CD4-positive, alpha-beta T cell treated with Interleukin-6 at 100 ng/mL for 8 hours (primary cell): ENCODE data around the gene ROCK2.
A peak's percentile ranks its signal among the peaks of the same experiment; 100 is the strongest.
"Not testable (repeated sequence)": the region's sequence is repeated elsewhere in the genome, so short reads cannot be mapped to it uniquely, and the experiment has no call there.

Experiments
- DNase-seq: peaks from one replicate; pipeline ENCODE4 v3.0.0-alpha.2; 2020; ENCODE audit warnings: mixed read lengths, low spot score

ROCK2 gene

DNA sequence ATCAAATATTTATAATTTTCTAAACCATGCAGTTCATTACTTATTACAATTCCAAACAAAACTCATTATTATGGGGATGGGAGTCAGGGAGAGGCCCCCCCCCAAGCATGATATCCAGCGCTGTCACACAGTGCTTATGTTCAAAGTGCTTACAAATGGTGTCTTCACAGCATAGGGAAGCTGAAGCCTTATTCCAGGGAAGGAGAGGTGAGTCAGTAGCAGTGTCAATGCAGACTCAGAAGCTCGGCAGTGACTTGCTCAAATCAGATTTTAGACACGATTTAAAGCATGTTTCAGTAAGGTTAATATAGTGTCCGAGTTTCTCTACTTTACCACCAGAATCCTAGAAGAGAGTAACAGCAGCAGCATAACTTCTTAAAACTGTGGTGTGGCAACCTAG is 164.5 kb downstream of the ROCK2 start:
- no peak for DNase-seq

DNA sequence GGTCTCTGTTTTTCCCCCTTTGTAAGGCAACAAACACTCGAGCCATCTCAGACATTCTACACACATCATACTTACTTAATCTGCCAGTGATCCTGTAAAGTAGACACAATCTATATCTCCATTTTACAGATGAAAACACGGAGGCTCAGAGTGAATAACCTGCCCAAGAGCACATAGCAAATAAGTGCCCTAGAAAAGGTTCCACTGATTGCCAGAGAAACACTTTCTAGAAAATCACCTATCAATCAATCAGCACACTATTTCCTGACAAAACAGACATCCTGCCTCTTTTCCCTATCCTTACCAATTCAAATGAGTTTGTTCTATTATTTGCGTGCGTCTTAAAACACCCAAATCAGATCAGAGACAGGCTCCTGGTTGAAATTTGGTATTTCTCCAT is 165.2 kb downstream of the ROCK2 start:
- DNase-seq: no peak

DNA sequence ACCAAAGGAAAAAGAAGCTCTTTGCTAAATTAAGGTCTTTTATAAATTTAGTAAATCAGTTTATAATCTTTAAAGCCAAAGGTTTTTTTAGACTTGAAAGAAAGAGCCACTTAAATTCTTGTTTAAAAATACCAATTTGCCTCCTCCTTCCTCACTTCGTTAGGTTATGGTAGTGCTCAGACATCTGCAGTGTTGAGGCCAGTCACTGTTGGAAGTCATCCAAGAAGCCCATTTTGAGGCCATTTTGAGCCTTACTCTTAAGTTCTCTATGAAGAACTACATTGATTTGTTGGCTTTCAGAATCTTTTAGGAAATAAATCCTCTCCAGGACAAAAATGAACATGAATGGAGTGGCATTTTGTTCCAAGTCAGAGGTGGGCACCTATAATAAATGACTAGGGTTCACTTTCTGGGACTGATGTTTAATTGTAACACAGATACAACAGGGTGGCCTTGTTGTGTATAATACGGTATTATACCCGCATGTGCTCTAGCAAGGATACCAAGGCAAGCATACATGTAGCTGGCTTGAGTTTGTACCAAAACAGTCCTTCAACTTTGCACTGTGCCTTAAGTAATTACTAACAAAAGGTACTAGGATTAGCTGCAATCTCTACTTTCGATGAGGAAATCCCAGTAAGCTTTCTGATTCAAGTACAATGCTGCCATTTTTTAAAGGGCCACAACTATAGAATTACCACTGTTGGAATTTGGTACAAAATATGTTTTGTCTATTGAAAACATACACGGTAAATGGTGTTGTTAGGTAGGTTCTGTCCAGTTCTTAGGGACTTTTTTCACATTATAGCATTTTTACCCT is 166.4 kb downstream of the ROCK2 start:
- DNase-seq: no peak

GRCh38 chr2:11175293-11175795 is 169.1 kb downstream of the ROCK2 start:
- no peak for DNase-seq

DNA sequence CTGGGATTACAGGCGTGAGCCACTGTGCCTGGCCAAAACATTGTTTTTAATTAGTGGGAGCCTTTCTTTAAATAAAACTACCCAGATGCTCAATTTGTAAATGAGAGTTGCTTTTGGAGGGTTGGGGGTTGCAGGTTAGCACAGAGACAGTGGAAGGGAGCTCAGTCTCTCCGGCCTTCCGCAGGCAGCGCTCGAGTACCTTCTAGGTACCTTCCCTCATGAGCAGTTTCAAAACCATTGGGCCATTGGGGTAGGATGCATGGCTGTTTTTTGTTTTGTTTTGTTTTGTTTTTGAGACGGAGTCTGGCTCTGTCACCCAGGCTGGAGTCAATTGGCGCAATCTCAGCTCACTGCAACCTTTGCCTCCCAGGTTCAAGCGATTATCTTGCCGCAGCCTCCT is 170.2 kb downstream of the ROCK2 start:
- DNase-seq: no peak

- DNase-seq: no peak
Observed at GRCh38 chr2:11169333-11169732, 175.1 kb downstream of the ROCK2 start.

GRCh38 chr2:11168488-11168887 is 175.9 kb downstream of the ROCK2 start:
- DNase-seq: no peak

- no peak for DNase-seq
Observed at GRCh38 chr2:11166476-11166875, 178.0 kb downstream of the ROCK2 start.

- not testable (repeated sequence) for DNase-seq
Observed at GRCh38 chr2:11165046-11165445, 179.4 kb downstream of the ROCK2 start.

DNA sequence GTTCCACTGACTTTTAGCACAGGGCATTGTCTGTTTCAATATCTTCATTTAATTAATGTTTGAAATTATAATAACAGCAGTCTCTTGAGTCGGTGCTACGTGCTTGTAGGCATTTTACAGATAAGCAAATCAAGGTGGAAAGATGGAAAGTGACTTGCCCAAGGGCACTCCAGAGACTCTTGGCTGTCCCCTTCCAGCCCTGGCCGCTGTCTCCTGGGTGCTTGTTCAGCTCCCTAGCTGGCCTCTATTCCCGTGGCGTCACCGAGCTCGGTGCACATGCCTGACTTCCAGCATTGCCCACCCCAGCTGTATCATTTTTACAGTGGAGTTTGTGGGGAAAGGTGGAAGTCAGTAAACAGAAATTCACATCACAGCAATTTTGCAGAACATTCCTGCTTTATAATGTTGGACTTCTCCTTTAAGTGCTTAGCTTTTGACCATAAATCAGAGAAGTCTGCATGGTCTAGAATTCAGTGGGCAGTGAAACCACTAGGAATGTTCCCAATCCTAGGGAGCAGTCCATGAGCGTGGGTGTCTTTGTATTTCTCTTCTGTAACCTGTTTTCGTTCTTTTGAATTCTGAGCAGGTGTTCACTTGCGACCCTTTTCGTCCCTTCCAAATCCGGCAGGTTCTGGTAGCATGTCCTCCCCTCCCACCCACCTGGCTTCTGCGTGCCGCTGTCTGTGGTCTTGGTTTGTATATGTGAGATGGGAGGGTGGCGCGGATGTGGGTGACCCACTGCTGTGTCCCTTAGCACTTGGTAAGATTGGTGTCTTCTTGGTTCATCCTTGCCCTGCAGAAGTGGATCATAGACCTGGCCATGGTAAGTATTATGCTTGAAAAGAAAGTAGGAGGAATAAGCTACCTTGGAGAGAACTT is 180.8 kb downstream of the ROCK2 start:
- DNase-seq: no peak

- DNase-seq: no peak
Observed at GRCh38 chr2:11161747-11162146, 182.7 kb downstream of the ROCK2 start.

DNA sequence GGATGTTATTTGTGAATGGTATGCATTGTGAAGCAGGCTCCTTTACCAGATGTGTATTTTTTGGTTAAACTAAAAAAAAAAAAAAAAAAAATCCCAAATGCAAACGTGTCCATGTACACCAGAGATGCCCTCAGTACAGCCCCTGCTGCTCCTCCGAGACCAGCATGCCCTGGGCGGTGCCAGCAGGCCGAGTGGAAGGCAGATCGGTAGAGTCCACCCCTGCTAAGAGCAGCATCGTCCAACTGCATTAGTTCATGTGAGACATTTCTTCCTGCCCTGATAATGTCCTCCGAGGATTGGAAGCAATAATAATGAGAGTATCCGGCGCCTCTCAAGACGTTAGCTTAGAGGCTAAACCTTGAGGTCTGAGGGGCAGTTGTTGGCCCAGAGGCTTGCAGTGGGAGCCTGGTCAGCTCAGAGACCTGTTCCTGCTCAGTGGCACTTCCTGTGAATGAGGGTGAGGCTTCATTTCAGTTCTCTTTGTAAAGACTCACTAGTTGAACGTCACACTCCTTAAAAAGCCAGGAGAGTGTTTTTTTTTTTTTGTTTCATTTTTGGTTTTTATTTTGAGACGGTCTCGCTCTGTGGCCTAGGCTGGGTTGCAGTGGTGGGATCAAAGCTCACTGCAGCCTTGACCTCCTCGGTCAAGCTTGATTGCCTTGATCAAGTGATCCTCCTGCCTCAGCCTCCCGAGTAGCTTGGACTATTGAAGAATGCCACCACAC is 183.5 kb downstream of the ROCK2 start:
- DNase-seq: no peak

DNA sequence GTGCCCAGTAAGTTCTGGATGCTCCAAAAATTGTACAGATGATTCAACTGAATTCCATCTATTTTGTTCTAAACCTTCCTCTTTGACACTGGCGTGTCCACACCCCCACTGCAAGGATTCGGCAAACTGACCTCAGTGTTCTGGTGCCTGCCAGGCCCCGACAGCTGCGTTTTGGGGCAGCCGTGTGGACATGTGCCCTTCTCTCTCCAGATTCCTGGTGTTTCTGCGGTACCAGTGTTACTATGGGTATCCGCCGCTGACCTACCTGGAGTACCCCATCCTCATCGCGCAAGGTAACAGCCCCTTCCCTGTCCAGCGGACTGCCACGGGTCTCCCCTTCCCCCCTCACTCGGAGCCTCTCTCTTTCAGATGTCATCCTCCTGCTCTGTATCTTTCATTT is 184.2 kb downstream of the ROCK2 start:
- DNase-seq: no peak

DNA sequence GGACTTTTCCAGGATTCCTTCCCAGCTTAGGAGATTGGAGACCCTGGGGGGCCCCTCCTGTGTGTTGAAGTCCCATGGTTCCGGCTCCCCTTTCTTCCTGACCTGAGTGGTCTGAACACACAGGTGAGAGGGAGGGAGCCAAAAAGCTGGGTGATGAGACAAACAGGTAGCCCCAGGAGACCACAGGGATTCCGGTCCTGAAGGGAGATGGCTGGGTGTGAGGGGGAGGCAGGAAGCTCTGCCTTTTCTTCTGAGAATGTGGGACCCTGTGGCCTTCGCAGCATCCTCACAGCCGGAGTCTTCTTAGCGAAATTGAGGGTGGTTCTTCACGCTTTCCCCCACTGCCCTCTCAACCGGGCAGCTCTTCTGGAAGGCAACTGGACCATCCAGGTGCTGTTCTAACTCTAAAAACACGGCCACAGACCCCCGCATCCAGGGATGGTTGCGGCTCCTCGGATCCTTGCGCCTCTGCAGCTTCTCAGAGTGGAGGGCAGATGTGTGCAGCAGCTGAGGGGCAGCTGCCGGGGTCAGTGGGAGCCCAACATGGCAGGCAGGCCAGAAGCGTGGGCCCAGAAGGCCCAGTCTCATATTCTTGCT is 184.8 kb downstream of the ROCK2 start:
- DNase-seq: no peak

DNA sequence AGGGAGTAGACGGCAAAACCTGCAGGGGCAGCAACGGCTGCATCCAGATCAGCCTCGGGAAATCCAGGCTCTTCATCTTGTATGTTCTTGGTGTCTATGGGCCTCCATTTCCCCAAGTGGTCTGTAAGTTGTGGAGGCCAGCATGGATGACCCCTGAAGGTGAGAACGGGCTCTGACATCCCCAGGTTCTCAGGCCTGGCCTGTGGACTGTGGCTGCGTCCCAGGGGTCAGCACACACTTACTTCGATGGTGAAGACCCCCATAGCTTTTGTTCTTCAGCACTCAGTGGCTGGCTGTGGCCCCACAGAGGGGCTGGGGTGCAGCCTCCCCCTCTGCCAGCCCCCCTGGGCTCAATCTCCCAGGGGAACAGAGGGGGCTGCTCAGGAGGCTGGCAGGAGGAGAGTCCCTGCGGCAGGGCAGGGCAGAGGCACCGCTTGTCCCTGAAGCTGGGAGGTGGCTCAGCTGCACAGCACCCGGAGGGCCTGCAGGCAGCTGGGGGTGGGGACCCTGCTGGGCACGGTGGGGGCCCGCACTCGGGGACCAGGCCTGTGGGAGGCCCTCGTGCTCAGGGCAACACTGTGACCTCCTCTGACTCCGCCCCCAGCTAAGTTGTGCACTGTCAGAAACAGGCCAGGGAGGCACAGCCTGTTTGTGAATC is 185.4 kb downstream of the ROCK2 start:
- DNase-seq: no peak

GRCh38 chr2:11157731-11158130 is 186.7 kb downstream of the ROCK2 start:
- no peak for DNase-seq

DNA sequence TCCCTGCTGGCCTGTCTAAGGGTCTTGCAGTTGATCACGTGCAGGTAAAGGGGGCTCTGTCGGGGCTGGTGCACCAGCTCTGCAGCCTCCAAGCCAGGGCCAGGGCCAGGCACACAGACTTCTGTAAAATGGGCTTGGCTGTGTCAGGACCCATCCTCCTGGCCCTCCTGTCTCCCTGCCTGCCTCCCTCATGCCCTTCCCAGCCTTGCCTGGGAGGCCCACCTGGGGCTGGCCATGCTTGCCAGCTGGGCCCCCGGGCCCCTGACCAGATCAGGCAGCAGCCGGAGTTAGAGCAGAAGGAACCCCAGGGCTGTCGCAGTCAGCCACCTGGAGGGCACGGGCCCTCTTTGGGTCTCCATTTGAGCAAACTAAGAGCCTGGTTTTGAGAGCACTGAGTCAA is 187.1 kb downstream of the ROCK2 start:
- no peak for DNase-seq

DNA sequence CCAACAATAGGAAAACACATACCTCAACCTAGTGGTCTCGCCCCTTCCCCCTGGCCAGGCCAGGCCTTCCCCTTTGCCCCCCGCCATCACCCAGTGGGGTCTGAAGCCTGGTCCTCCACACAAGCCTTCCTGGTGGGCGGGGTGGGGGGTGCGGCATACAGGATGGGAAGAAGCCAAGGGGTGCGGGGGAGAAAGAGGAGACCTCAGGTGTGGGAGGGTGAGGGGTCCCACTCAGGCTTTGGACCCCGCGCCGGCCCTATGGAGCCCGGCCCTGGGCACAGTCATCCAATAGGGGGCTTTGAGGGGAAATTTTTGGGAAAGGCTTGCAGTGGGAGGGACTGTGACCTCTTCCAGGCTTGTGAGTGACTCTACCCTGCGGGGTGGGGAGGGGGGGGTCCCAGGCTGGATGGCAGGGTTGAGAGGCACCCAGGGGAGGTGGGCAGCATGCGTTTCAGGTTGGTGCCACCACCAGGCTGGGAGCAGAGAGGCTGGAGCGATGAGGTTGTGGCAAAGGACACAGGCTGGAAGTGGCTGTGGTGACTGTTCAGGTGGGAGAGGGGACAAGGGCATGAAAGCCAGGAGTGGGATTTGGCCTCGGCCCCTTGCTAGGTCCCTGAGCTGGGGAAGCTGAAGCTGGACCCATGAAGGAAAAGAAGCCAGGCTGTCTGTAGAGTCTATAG is 187.9 kb downstream of the ROCK2 start:
- DNase-seq: no peak

- no peak for DNase-seq
Observed at GRCh38 chr2:11155381-11156035, 188.9 kb downstream of the ROCK2 start, which contains the start of gene SLC66A3. SLC66A3 (plus strand) TSS chr2:11155467; CDS start chr2:11155547, 80 bp downstream.

DNA sequence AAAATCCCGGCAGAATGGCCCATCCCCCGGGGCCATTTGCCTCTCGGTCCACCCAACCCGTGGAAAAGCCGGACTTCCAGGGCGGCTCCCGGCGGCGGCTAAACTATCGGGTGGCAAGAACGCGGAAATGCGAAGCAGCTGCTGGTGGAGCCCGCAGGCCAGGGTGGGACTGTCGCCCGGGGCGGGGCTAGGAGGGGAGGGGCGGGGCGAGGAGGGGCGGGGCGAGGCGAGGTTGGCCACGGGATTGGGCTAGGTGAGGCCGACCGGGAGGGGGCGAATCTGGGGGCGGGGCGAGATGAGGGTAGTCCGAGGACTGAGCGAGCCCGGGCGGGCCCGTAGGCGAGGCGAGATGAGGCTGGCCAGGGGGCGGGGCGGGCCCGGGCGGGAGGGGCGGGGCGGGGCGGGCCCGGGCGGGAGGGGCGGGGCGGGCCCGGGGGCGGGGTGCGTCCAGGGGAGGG is 189.5 kb downstream of the ROCK2 start:
- peak; percentile 99 for DNase-seq
